ENCODE measurements around the gene ZBTB20.

Gene ZBTB20

DNA sequence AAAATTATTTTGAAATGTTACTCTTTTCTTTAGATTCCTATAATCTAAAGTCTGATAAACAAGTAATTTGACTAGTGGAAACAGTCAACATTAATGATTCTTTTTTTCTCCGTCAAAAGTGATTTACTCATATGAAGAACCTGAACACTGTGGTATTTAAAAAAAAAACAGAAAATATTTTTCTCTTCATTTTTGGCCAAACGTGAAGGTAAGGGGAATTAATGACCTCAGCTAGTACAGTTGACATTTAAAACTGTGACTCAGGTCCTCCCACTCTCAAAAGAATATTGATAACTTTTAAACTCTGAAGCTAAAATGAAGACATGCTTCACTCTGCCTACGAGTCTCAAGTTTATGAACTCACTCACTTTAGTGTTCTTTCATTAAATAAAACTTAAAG lies 818.7 kb downstream of the ZBTB20 start:
- H3K4me2 ChIP-seq (ENCODE audit: low read length, poor library complexity, severe bottlenecking): no peak overlapping the region
- WGBS: 100% methylated on average over 1 of the region's 3 CpGs

GRCh38 chr3:114327665-114328064 lies 819.4 kb downstream of the ZBTB20 start:
- no peaks in the 10 kb centered on the region for H3K9me3 ChIP-seq (ENCODE audit: control insufficient read depth, low read length)
- H2BK120ac ChIP-seq (ENCODE audit: low read depth, low read length): no peak overlapping the region
- H2AK5ac ChIP-seq (ENCODE audit: low read length, severe bottlenecking): no peak overlapping the region
- no peak overlapping the region for H3K14ac ChIP-seq (ENCODE audit: low read length in 2 of 2)
- no peak overlapping the region for H3K23ac ChIP-seq (ENCODE audit: low read length in 2 of 2)
- H2AFZ ChIP-seq (ENCODE audit: low read depth, low read length): no peak overlapping the region
- H4K91ac ChIP-seq (ENCODE audit: low read length): no peak overlapping the region
- H3K79me1 ChIP-seq (replicated peaks; ENCODE audit: low read length, poor library complexity, severe bottlenecking): peaks cover 9% of the 10 kb centered on the region
- H3K4ac ChIP-seq (ENCODE audit: low read depth in 1 of 2, low read length in 2 of 2): no peak overlapping the region
- no peak overlapping the region for H3K9ac ChIP-seq (ENCODE audit: low read length)
- no peak overlapping the region for H4K8ac ChIP-seq (ENCODE audit: low read length)
- H3K27ac ChIP-seq (ENCODE audit: low read length, poor library complexity, severe bottlenecking): no peak overlapping the region
- H3K36me3 ChIP-seq (ENCODE audit: control insufficient read depth in 1 of 2, insufficient read depth in 2 of 2, low read depth in 1 of 2, low read length in 2 of 2): peaks cover 5 to 34% of the 10 kb centered on the region in 2 experiments
- H3K18ac ChIP-seq (ENCODE audit: low read depth in 1 of 2, low read length in 2 of 2): no peak overlapping the region
- H2BK15ac ChIP-seq (ENCODE audit: low read depth, poor library complexity, severe bottlenecking): no peak overlapping the region
- no peaks in the 10 kb centered on the region for H3K4me1 ChIP-seq (ENCODE audit: control insufficient read depth, insufficient read depth, low read depth, low read length)
- no peak overlapping the region for H3K4me3 ChIP-seq (ENCODE audit: insufficient read depth in 1 of 2, low read depth in 1 of 2, low read length in 2 of 2)
- no peak overlapping the region for H2BK12ac ChIP-seq (ENCODE audit: low read length in 2 of 2)
- H2BK5ac ChIP-seq (ENCODE audit: low read depth, low read length, poor library complexity, severe bottlenecking): no peak overlapping the region
- H3K27me3 ChIP-seq (ENCODE audit: control insufficient read depth in 1 of 2, insufficient read depth in 1 of 2, low read length in 2 of 2): no peaks in the 10 kb centered on the region
- H3K4me2 ChIP-seq (ENCODE audit: low read length, poor library complexity, severe bottlenecking): no peak overlapping the region
- no peak for DNase-seq
- 99% methylated on average over 2 of the region's 4 CpGs for WGBS

More for the DNA sequence above, 818.7 kb downstream of the ZBTB20 start:
- no peak overlapping the region for H2AK5ac ChIP-seq (ENCODE audit: low read length, severe bottlenecking)
- no peak overlapping the region for H3K4me3 ChIP-seq (ENCODE audit: insufficient read depth in 1 of 2, low read depth in 1 of 2, low read length in 2 of 2)
- no peak overlapping the region for H3K18ac ChIP-seq (ENCODE audit: low read depth in 1 of 2, low read length in 2 of 2)
- no peak overlapping the region for H3K9ac ChIP-seq (ENCODE audit: low read length)
- no peak overlapping the region for H3K4ac ChIP-seq (ENCODE audit: low read depth in 1 of 2, low read length in 2 of 2)
- no peak overlapping the region for H4K91ac ChIP-seq (ENCODE audit: low read length)
- no peaks in the 10 kb centered on the region for H3K27me3 ChIP-seq (ENCODE audit: control insufficient read depth in 1 of 2, insufficient read depth in 1 of 2, low read length in 2 of 2)
- H2BK120ac ChIP-seq (ENCODE audit: low read depth, low read length): no peak overlapping the region
- H2BK15ac ChIP-seq (ENCODE audit: low read depth, poor library complexity, severe bottlenecking): no peak overlapping the region
- peaks cover 8% of the 10 kb centered on the region for H3K79me1 ChIP-seq (replicated peaks; ENCODE audit: low read length, poor library complexity, severe bottlenecking)
- peaks cover 5 to 34% of the 10 kb centered on the region in 2 experiments for H3K36me3 ChIP-seq (ENCODE audit: control insufficient read depth in 1 of 2, insufficient read depth in 2 of 2, low read depth in 1 of 2, low read length in 2 of 2)
- H3K14ac ChIP-seq (ENCODE audit: low read length in 2 of 2): no peak overlapping the region
- H2AFZ ChIP-seq (ENCODE audit: low read depth, low read length): no peak overlapping the region
- no peak overlapping the region for H3K27ac ChIP-seq (ENCODE audit: low read length, poor library complexity, severe bottlenecking)
- no peak overlapping the region for H2BK12ac ChIP-seq (ENCODE audit: low read length in 2 of 2)
- H4K8ac ChIP-seq (ENCODE audit: low read length): no peak overlapping the region
- DNase-seq: no peak
- H3K9me3 ChIP-seq (ENCODE audit: control insufficient read depth, low read length): no peaks in the 10 kb centered on the region
- no peaks in the 10 kb centered on the region for H3K4me1 ChIP-seq (ENCODE audit: control insufficient read depth, insufficient read depth, low read depth, low read length)
- H2BK5ac ChIP-seq (ENCODE audit: low read depth, low read length, poor library complexity, severe bottlenecking): no peak overlapping the region
- H3K23ac ChIP-seq (ENCODE audit: low read length in 2 of 2): no peak overlapping the region

DNA sequence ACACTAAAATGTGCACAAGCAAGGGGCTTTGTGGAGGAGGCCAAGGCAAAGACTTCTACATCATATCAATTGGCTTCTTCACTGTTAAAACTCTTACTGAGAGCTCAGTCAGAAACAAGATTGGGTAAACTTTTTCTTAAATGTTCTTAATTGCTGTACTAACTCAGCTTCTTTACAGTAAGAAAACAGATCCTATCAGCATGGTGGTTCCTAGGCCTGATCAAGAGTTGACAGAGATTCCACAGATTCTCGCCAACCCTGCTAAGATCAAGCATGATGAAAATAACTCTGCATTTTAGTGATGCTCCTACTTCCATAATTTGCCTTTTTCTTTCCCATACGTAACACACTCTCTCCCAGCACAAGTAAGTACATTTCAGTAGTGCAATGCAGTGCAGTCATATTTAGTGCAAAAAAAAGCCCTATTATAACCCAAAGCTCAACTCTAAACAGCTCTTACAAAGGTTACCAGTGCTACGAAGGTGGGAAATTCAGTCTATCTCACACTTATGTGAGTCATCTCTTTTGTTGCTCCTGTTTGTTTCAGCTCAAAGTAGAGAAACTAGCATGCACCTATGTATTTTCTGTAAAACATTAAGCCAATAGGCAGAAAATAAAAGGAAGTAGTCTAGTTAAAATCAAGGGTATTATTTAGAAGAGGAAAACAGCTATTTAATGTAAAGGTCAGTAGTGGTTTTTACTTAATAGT lies 823.4 kb downstream of the ZBTB20 start:
- H3K4me3 ChIP-seq (ENCODE audit: insufficient read depth in 1 of 2, low read depth in 1 of 2, low read length in 2 of 2): no peak overlapping the region
- H2AK5ac ChIP-seq (ENCODE audit: low read length, severe bottlenecking): no peak overlapping the region
- H3K27me3 ChIP-seq (ENCODE audit: control insufficient read depth in 1 of 2, insufficient read depth in 1 of 2, low read length in 2 of 2): no peaks in the 10 kb centered on the region
- no peak overlapping the region for H2AFZ ChIP-seq (ENCODE audit: low read depth, low read length)
- no peak overlapping the region for H3K14ac ChIP-seq (ENCODE audit: low read length in 2 of 2)
- H4K91ac ChIP-seq (ENCODE audit: low read length): no peak overlapping the region
- no peaks in the 10 kb centered on the region for H3K9me3 ChIP-seq (ENCODE audit: control insufficient read depth, low read length)
- no peak overlapping the region for H3K4me2 ChIP-seq (ENCODE audit: low read length, poor library complexity, severe bottlenecking)
- no peak overlapping the region for H2BK120ac ChIP-seq (ENCODE audit: low read depth, low read length)
- H3K4ac ChIP-seq (ENCODE audit: low read depth in 1 of 2, low read length in 2 of 2): no peak overlapping the region
- peaks cover 7% of the 10 kb centered on the region for H3K79me1 ChIP-seq (replicated peaks; ENCODE audit: low read length, poor library complexity, severe bottlenecking)
- H3K36me3 ChIP-seq (ENCODE audit: control insufficient read depth in 1 of 2, insufficient read depth in 2 of 2, low read depth in 1 of 2, low read length in 2 of 2): peaks cover 0 to 18% of the 10 kb centered on the region in 2 experiments
- H3K23ac ChIP-seq (ENCODE audit: low read length in 2 of 2): no peak overlapping the region
- no peak overlapping the region for H4K8ac ChIP-seq (ENCODE audit: low read length)
- no peak overlapping the region for H2BK15ac ChIP-seq (ENCODE audit: low read depth, poor library complexity, severe bottlenecking)
- no peak for DNase-seq
- H3K9ac ChIP-seq (ENCODE audit: low read length): no peak overlapping the region
- WGBS: 98% methylated on average over 2 of the region's 3 CpGs
- H2BK12ac ChIP-seq (ENCODE audit: low read length in 2 of 2): no peak overlapping the region
- H2BK5ac ChIP-seq (ENCODE audit: low read depth, low read length, poor library complexity, severe bottlenecking): no peak overlapping the region
- no peak overlapping the region for H3K18ac ChIP-seq (ENCODE audit: low read depth in 1 of 2, low read length in 2 of 2)
- no peak overlapping the region for H3K27ac ChIP-seq (ENCODE audit: low read length, poor library complexity, severe bottlenecking)
- H3K4me1 ChIP-seq (ENCODE audit: control insufficient read depth, insufficient read depth, low read depth, low read length): no peaks in the 10 kb centered on the region

DNA sequence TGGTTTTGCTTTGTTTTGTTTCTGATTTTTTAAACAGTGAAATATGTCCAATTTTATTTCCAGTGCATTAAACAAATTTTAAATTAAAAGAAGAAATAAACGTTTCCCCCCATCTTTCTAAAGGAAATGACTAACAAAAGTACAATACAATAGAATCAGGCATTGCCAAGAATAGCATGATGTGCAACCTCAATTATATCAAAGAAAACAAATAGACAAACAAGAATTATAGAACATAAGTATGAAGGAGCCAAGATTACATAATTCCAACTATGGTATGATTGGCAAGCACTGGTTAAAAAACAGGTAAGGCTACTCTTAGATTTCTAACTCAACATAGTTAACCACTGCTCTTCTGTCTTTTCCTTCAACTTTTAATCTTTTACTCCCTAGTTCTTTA lies 826.8 kb downstream of the ZBTB20 start:
- no peaks in the 10 kb centered on the region for H3K9me3 ChIP-seq (ENCODE audit: control insufficient read depth, low read length)
- peaks cover 7 to 15% of the 10 kb centered on the region in 2 experiments for H3K36me3 ChIP-seq (ENCODE audit: control insufficient read depth in 1 of 2, insufficient read depth in 2 of 2, low read depth in 1 of 2, low read length in 2 of 2)
- no peak overlapping the region for H2BK15ac ChIP-seq (ENCODE audit: low read depth, poor library complexity, severe bottlenecking)
- no peaks in the 10 kb centered on the region for H3K27me3 ChIP-seq (ENCODE audit: control insufficient read depth in 1 of 2, insufficient read depth in 1 of 2, low read length in 2 of 2)
- no peak overlapping the region for H2AK5ac ChIP-seq (ENCODE audit: low read length, severe bottlenecking)
- H3K4me2 ChIP-seq (ENCODE audit: low read length, poor library complexity, severe bottlenecking): no peak overlapping the region
- no peak overlapping the region for H4K8ac ChIP-seq (ENCODE audit: low read length)
- H3K18ac ChIP-seq (ENCODE audit: low read depth in 1 of 2, low read length in 2 of 2): no peak overlapping the region
- no peak overlapping the region for H4K91ac ChIP-seq (ENCODE audit: low read length)
- H3K14ac ChIP-seq (ENCODE audit: low read length in 2 of 2): no peak overlapping the region
- H3K27ac ChIP-seq (ENCODE audit: low read length, poor library complexity, severe bottlenecking): no peak overlapping the region
- H2BK12ac ChIP-seq (ENCODE audit: low read length in 2 of 2): no peak overlapping the region
- no peak overlapping the region for H3K23ac ChIP-seq (ENCODE audit: low read length in 2 of 2)
- WGBS: 88% methylated on average over 1 of the region's 1 CpG
- H3K4me1 ChIP-seq (ENCODE audit: control insufficient read depth, insufficient read depth, low read depth, low read length): no peaks in the 10 kb centered on the region
- H3K4me3 ChIP-seq (ENCODE audit: insufficient read depth in 1 of 2, low read depth in 1 of 2, low read length in 2 of 2): no peak overlapping the region
- no peak overlapping the region for H3K9ac ChIP-seq (ENCODE audit: low read length)
- peaks cover 11% of the 10 kb centered on the region for H3K79me1 ChIP-seq (replicated peaks; ENCODE audit: low read length, poor library complexity, severe bottlenecking)
- H2BK120ac ChIP-seq (ENCODE audit: low read depth, low read length): no peak overlapping the region
- no peak overlapping the region for H2AFZ ChIP-seq (ENCODE audit: low read depth, low read length)
- no peak overlapping the region for H2BK5ac ChIP-seq (ENCODE audit: low read depth, low read length, poor library complexity, severe bottlenecking)
- no peak overlapping the region for H3K4ac ChIP-seq (ENCODE audit: low read depth in 1 of 2, low read length in 2 of 2)
- DNase-seq: no peak
